ENCODE measurements around the gene PRKN. TPM values are rescaled to one million over a fixed set of nuclear protein-coding genes. Genes with fewer than 3 reads are reported as not detected.

Gene PRKN
- total RNA-seq, 2 donors from 2014 or later: 3.3 to 4.8 TPM

- Mint-ChIP-seq H3K9me3 (no peaks in the 10 kb centered on the region), H3K27ac (no peak overlapping the region), H3K36me3 (ENCODE audit: low read depth) (no peaks in the 10 kb centered on the region)
Observed at GRCh38 chr6:161749576-161749975, 978.0 kb downstream of the PRKN start.

DNA sequence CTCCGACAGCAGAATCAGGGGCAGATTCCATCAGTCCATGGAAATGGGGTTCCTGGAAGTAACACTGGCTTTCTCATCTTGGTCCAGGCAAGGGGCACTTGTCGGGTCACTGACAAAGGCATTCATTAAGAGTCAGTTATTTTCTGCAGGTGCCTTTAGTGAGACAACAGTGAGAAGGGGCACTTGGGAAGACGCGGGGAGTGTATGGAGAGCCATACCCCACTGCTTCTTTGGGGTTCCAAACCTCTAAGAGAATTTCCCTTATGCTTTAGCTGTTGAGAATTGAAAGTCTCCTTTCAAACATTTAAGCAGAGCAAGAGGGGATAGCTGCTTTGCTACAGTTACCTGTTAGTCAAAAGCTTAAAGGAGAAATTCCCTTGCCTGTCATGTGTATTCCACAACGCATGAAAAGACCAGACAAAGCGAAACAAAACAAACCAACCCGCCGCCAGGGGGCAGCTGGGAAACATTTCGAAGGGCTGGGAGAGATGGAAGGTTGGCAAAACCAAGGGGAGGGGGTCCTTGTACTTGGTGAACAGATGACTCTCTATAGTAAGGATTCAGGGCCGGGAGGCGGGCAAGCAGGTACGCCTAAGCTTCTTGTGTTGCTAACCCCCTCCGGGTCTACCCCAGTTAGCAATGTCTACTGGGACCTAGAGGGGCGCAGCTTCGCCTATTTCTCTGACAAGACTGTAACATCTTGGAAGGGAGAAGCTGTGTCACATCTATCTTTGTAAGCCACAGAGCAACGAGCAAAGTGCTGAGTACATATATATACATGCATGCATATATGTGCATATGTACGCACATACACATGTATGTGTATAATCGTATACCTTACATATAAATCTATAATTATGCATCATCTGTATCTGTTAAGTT is 978.8 kb downstream of the PRKN start:
- Mint-ChIP-seq H3K27ac (peak overlapping the region; percentile 72), H3K4me1 (peaks cover 18% of the 10 kb centered on the region), H3K36me3 (ENCODE audit: low read depth) (no peaks in the 10 kb centered on the region), H3K9me3 (no peaks in the 10 kb centered on the region), H3K4me3 (no peak overlapping the region), H3K27me3 (ENCODE audit: insufficient read depth) (peaks cover 2% of the 10 kb centered on the region)
- DNase-seq: peak; percentile 97
- no peak overlapping the region for H3K27ac ChIP-seq (ENCODE audit: low read depth, low read length)
- H3K4me3 ChIP-seq (ENCODE audit: low read length): no peak overlapping the region
- peaks cover 9% of the 10 kb centered on the region for H3K4me1 ChIP-seq (ENCODE audit: control insufficient read depth, insufficient read depth, low read length)
- WGBS, 2 experiments (ENCODE audit: insufficient coverage in 1 of 2, insufficient read length in 1 of 2): 48 to 51% methylated on average over 8 to 16 of the region's 18 CpGs
- no peaks in the 10 kb centered on the region for H3K36me3 ChIP-seq (ENCODE audit: control insufficient read depth, insufficient read depth, low read length)
- no peaks in the 10 kb centered on the region for H3K9me3 ChIP-seq (ENCODE audit: control insufficient read depth, low read length)
- no peak overlapping the region for H3K9ac ChIP-seq (ENCODE audit: extremely low read depth, low read length, poor library complexity, severe bottlenecking)
- peak; percentile 88 for TF ChIP-seq CTCF (conservative IDR thresholded peaks at IDR 0.05)
- no peaks in the 10 kb centered on the region for H3K27me3 ChIP-seq (ENCODE audit: control insufficient read depth, insufficient read depth, low read length, poor library complexity, severe bottlenecking)

More at GRCh38 chr6:161749576-161749975, 978.0 kb downstream of the PRKN start:
- 80% methylated on average over 1 to 4 of the region's 4 CpGs for WGBS, 2 experiments (ENCODE audit: insufficient coverage in 1 of 2, insufficient read length in 1 of 2)
- no peak overlapping the region for H3K4me3 ChIP-seq (ENCODE audit: low read length)
- Mint-ChIP-seq H3K4me1 (peaks cover 18% of the 10 kb centered on the region), H3K27me3 (ENCODE audit: insufficient read depth) (peaks cover 2% of the 10 kb centered on the region), H3K4me3 (no peak overlapping the region)
- DNase-seq: no peak
- peaks cover 9% of the 10 kb centered on the region for H3K4me1 ChIP-seq (ENCODE audit: control insufficient read depth, insufficient read depth, low read length)
- no peaks in the 10 kb centered on the region for H3K27me3 ChIP-seq (ENCODE audit: control insufficient read depth, insufficient read depth, low read length, poor library complexity, severe bottlenecking)
- no peak for TF ChIP-seq CTCF (conservative IDR thresholded peaks at IDR 0.05)
- no peak overlapping the region for H3K27ac ChIP-seq (ENCODE audit: low read depth, low read length)
- no peaks in the 10 kb centered on the region for H3K9me3 ChIP-seq (ENCODE audit: control insufficient read depth, low read length)
- H3K36me3 ChIP-seq (ENCODE audit: control insufficient read depth, insufficient read depth, low read length): no peaks in the 10 kb centered on the region
- no peak overlapping the region for H3K9ac ChIP-seq (ENCODE audit: extremely low read depth, low read length, poor library complexity, severe bottlenecking)

DNA sequence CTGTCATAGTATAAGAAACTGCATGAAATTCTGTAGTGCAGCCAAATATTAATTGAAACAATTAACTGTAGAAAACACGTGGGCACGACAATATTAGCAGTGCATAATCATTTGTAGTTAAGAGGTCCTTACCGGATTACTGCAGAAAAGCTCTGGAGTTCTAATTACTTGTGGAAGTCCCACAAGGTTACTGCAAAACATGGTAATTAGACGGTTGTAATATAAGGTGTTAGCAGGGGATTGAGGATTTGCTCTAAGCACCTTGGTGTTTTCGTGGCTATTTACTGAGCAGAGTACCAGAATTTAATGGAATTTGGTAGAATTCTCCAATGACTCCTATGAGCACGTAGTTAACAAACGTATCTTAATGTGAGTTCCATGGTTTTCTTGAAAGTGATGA is 980.1 kb downstream of the PRKN start:
- H3K27ac Mint-ChIP-seq: no peak overlapping the region
- peaks cover 2% of the 10 kb centered on the region for H3K27me3 Mint-ChIP-seq (ENCODE audit: insufficient read depth)
- no peak for TF ChIP-seq CTCF (conservative IDR thresholded peaks at IDR 0.05)

More for the DNA sequence above, 980.1 kb downstream of the PRKN start:
- Histone ChIP-seq H3K9ac (ENCODE audit: extremely low read depth, low read length, poor library complexity, severe bottlenecking) (no peak overlapping the region), H3K9me3 (ENCODE audit: control insufficient read depth, low read length) (no peaks in the 10 kb centered on the region), H3K27me3 (ENCODE audit: control insufficient read depth, insufficient read depth, low read length, poor library complexity, severe bottlenecking) (no peaks in the 10 kb centered on the region), H3K36me3 (ENCODE audit: control insufficient read depth, insufficient read depth, low read length) (no peaks in the 10 kb centered on the region), H3K4me3 (ENCODE audit: low read length) (no peak overlapping the region), H3K4me1 (ENCODE audit: control insufficient read depth, insufficient read depth, low read length) (peaks cover 9% of the 10 kb centered on the region), H3K27ac (ENCODE audit: low read depth, low read length) (no peak overlapping the region)
- Mint-ChIP-seq H3K4me3 (no peak overlapping the region), H3K36me3 (ENCODE audit: low read depth) (no peaks in the 10 kb centered on the region), H3K9me3 (no peaks in the 10 kb centered on the region), H3K4me1 (peaks cover 20% of the 10 kb centered on the region)
- no peak for DNase-seq
- WGBS, 2 experiments (ENCODE audit: insufficient coverage in 1 of 2, insufficient read length in 1 of 2): 89% methylated on average over 7 of the region's 7 CpGs

Measured in endodermal cell (in vitro differentiated cells).